ENCODE data around the gene RGS10.

DNA sequence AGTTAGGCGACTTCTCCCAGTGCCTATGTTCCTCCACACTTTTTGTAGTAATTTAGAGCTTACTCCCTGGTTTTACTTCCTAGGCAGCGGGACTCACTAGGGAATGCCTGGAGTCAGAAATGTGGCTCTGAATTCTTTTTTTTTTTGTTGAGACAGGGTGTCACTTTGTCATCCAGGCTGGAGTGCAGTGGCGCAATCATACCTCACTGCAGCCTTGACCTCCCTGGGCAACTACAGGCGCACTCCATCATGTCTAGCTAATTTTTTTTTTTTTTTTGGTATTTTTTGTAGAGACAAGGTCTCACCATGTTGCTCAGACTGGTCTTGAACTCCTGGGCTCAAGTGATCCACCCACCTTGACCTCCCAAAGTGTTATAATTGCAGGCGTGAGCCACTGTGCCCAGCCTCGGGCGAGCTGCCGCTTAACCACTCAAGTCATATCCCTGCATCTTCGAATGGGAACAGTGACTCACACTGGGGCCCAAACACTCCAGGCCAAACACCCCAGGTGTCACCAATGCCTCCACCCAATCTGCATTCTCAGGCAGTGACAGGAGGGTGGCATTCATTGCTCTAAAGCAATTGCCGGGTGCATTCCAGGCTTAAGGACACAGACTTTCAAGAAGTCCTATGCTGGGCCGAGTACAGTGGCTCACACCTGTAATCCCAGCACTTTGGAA is 19.6 kb downstream of the RGS10 start:
- TF ChIP-seq, protein P1, sequence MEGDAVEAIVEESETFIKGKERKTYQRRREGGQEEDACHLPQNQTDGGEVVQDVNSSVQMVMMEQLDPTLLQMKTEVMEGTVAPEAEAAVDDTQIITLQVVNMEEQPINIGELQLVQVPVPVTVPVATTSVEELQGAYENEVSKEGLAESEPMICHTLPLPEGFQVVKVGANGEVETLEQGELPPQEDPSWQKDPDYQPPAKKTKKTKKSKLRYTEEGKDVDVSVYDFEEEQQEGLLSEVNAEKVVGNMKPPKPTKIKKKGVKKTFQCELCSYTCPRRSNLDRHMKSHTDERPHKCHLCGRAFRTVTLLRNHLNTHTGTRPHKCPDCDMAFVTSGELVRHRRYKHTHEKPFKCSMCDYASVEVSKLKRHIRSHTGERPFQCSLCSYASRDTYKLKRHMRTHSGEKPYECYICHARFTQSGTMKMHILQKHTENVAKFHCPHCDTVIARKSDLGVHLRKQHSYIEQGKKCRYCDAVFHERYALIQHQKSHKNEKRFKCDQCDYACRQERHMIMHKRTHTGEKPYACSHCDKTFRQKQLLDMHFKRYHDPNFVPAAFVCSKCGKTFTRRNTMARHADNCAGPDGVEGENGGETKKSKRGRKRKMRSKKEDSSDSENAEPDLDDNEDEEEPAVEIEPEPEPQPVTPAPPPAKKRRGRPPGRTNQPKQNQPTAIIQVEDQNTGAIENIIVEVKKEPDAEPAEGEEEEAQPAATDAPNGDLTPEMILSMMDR (conservative IDR thresholded peaks at IDR 0.05; ENCODE audit: low read depth, low read length), result no peak
- TF ChIP-seq EZH2 (IDR thresholded peaks at IDR 0.05; ENCODE audit: borderline replicate concordance, low read depth, low read length, poor library complexity, severe bottlenecking), result no peak
